Progenitor cell of endocrine pancreas (in vitro differentiated cells): ENCODE measurements around the gene USH1G. TPM values are rescaled to one million over a fixed set of nuclear protein-coding genes. Genes with fewer than 3 reads are reported as not detected.
A peak's percentile ranks its signal among the peaks of the same experiment; 100 is the strongest.
"Not testable (repeated sequence)": the region's sequence is repeated elsewhere in the genome, so short reads cannot be mapped to it uniquely, and the experiment has no call there.

Source experiments
- DNase-seq: peaks from one replicate; pipeline ENCODE4 v3.0.0; 2021; ENCODE audit warnings: low spot score; ENCODE audit not compliant: unreplicated experiment
- H3K27ac Mint-ChIP-seq: 2 replicates; pipeline ENCODE4 v1.8.0; 2021; ENCODE audit warnings: mild to moderate bottlenecking, moderate library complexity, mixed read lengths
- H3K27me3 Mint-ChIP-seq: 2 replicates; pipeline ENCODE4 v1.8.0; 2021; ENCODE audit warnings: mixed read lengths
- H3K36me3 Mint-ChIP-seq: 2 replicates; pipeline ENCODE4 v1.8.0; 2022; ENCODE audit warnings: mixed read lengths; ENCODE audit not compliant: insufficient read depth
- H3K4me1 Mint-ChIP-seq: 2 replicates; pipeline ENCODE4 v1.8.0; 2021; ENCODE audit warnings: low read depth, mixed read lengths
- H3K4me3 Mint-ChIP-seq: 2 replicates; pipeline ENCODE4 v1.8.0; 2021; ENCODE audit warnings: low read depth, mild to moderate bottlenecking, moderate library complexity, mixed read lengths
- H3K9me3 Mint-ChIP-seq: 2 replicates; pipeline ENCODE4 v1.8.0; 2021; ENCODE audit warnings: low read depth, mixed read lengths
- CTCF ChIP-seq: fragments of 200-600 bp; sonication (generic); IDR thresholded peaks from one replicate; pipeline ENCODE4 v1.5.0; 2021; ENCODE audit warnings: antibody characterized with exemption, mild to moderate bottlenecking; ENCODE audit not compliant: unreplicated experiment
- total RNA-seq: library from RNA; stranded (reverse); gene quantifications from 2 replicates; pipeline ENCODE4 v1.2.1, GENCODE V29; 2021

Gene USH1G
- total RNA-seq, 1 donor from 2014 or later, result 0.19 TPM

GRCh38 chr17:74970395-74970794, 47.3 kb upstream of the USH1G start:
- Mint-ChIP-seq H3K27ac (no peak overlapping the region), H3K4me1 (peaks cover 28% of the 10 kb centered on the region), H3K9me3 (no peaks in the 10 kb centered on the region), H3K4me3 (peak overlapping the region; percentile 81), H3K27me3 (peaks cover 12% of the 10 kb centered on the region), H3K36me3 (no peaks in the 10 kb centered on the region)
- no peak for DNase-seq
- no peak for TF ChIP-seq CTCF

- not testable (repeated sequence) for H3K4me3 Mint-ChIP-seq, H3K27ac Mint-ChIP-seq, H3K27me3 Mint-ChIP-seq, H3K36me3 Mint-ChIP-seq, H3K9me3 Mint-ChIP-seq, DNase-seq
- peaks cover 24% of the 10 kb centered on the region for H3K4me1 Mint-ChIP-seq
Measured at GRCh38 chr17:74969501-74969900, 46.4 kb upstream of the USH1G start.

- peaks cover 6% of the 10 kb centered on the region for H3K27me3 Mint-ChIP-seq
- TF ChIP-seq CTCF, result no peak
- no peak for DNase-seq
- peak overlapping the region; percentile 87 for H3K27ac Mint-ChIP-seq
- peaks cover 22% of the 10 kb centered on the region for H3K4me1 Mint-ChIP-seq
- H3K36me3 Mint-ChIP-seq, result no peaks in the 10 kb centered on the region
- H3K9me3 Mint-ChIP-seq, result no peaks in the 10 kb centered on the region
- H3K4me3 Mint-ChIP-seq, result peak overlapping the region; percentile 49
Measured at GRCh38 chr17:74968361-74968780, 45.3 kb upstream of the USH1G start.

GRCh38 chr17:74964988-74965622, 42.0 kb upstream of the USH1G start:
- no peak for TF ChIP-seq CTCF
- H3K4me1 Mint-ChIP-seq, result peaks cover 9% of the 10 kb centered on the region
- H3K9me3 Mint-ChIP-seq, result no peaks in the 10 kb centered on the region
- H3K27ac Mint-ChIP-seq, result peak overlapping the region; percentile 76
- DNase-seq, result no peak
- no peaks in the 10 kb centered on the region for H3K27me3 Mint-ChIP-seq
- H3K4me3 Mint-ChIP-seq, result no peak overlapping the region
- H3K36me3 Mint-ChIP-seq, result peaks cover 3% of the 10 kb centered on the region

- Mint-ChIP-seq H3K4me1 (peaks cover 9% of the 10 kb centered on the region), H3K4me3 (no peak overlapping the region), H3K27ac (no peak overlapping the region), H3K9me3 (no peaks in the 10 kb centered on the region), H3K27me3 (no peaks in the 10 kb centered on the region), H3K36me3 (peaks cover 6% of the 10 kb centered on the region)
- DNase-seq, result no peak
- TF ChIP-seq CTCF, result no peak
Measured at GRCh38 chr17:74964246-74964761, 41.2 kb upstream of the USH1G start.

GRCh38 chr17:74963656-74964055, 40.6 kb upstream of the USH1G start:
- Mint-ChIP-seq H3K9me3 (no peaks in the 10 kb centered on the region), H3K4me1 (peaks cover 5% of the 10 kb centered on the region), H3K36me3 (peaks cover 8% of the 10 kb centered on the region), H3K4me3 (no peak overlapping the region), H3K27me3 (no peaks in the 10 kb centered on the region), H3K27ac (no peak overlapping the region)
- no peak for DNase-seq
- TF ChIP-seq CTCF, result no peak
